HG02885 (cell line): ENCODE data around the gene NGEF.
"Not testable (repeated sequence)": the region's sequence is repeated elsewhere in the genome, so short reads cannot be mapped to it uniquely, and the experiment has no call there.

Experiments
- ATAC-seq: cut with Tn5 transposase; IDR thresholded peaks from one replicate; pipeline ENCODE4 v1.9.1; 2021; ENCODE audit warnings: mild to moderate bottlenecking; ENCODE audit not compliant: unreplicated experiment, poor library complexity

Gene NGEF

DNA sequence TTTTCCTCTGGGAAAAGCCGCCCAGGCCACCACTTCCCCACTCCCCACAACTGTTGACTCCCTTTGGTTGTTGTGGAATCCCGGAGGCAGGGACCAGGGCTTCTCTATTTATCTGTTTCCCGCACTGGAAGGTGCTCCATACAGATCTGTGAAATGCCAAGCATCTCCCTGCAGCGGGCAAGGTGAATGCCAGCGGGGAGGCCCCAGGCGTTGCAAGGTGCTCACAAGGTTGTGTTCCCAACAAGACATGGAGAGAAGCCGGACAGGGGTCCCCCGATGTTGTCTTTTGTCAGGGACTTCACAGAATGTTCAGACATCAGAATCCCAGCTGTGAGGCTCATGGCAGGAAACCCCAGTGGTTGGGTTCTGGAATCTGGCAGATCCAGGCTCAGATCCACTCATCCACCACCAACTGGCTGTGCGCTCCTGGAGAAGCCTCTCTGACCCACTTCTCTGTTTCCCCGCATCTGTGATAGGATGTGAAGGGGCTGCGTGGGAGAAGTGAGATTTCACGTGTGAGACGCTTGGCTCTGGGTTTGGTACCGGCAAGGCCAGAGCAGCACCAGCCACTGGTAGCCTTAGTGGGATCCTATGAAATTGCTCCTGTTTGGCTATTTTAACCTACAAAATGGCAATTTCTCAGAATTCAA lies 10.8 kb upstream of the NGEF start:
- ATAC-seq = no peak

DNA sequence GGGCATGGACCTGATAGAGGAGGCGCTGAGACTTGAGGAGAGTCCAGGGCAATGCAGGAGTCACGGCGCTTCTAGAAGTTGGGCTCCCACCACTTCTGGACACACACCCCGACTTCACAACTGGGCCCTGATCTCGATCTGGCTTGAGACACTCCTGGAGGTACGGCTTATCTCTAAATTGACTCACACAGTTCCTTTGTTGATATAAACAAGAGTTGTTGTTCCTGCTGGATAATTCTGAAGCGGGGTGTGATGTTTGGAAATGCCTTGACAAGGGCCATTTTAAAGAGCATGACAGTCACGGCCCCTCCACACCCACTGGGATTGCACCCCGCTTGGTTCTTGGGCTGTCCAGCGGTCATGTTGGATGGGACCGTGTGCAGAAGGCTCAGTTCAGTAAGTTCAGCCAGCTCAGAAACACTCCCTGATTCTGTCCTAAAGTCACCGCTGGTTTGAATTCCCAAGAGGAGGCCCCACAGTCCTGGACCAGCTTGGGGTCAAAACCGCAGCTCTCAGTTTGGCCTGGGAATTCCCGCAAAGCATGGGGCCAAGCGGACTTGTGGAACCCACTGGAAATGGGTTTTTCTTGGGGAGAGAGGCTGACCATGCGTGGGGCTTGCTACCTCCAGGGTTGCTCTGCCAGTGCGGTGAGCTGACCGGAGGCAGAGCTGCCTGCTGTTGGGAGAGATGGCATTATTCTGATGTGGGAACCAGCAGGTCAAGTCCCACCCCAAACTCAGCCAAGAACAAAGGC lies 10.1 kb upstream of the NGEF start:
- ATAC-seq = no peak

DNA sequence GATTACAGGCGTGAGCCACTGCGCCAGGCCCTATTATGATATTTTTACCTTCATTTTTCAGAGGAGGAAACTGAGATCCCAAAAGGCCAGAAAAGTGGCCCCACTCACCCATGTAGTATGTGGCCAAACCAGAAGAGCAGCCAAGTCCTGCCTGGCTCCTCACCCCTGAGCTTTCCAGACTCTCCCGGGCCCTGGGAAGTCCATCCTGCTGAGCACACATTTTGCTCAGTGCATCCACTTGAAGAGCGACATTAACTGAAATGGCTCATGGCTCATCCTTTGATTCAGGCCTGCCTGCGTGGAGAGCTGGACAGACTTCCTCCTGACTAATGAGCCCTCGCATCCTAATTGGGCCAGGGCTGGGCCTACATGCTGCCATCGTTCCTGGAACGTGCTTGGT lies 9.5 kb upstream of the NGEF start:
- no peak for ATAC-seq

DNA sequence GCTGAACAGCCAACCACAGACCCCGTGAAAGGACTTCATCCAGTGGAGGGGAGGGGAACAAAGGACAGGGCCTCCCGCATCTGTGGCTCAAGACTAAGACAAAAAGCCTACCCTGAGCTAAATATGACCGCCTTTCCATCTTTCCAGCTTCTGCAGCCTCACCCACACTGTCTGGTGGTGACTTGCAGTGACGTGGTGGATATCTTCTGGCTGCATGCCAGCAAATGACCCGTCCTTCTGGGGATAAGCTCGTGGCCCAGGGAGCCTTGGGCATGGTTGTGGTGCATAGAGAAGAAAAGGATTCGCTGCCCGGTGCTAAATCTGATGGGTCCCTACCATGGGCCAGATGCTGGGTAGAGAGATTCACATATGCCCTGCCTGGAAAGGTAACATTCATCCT lies 8.7 kb upstream of the NGEF start:
- ATAC-seq = no peak

DNA sequence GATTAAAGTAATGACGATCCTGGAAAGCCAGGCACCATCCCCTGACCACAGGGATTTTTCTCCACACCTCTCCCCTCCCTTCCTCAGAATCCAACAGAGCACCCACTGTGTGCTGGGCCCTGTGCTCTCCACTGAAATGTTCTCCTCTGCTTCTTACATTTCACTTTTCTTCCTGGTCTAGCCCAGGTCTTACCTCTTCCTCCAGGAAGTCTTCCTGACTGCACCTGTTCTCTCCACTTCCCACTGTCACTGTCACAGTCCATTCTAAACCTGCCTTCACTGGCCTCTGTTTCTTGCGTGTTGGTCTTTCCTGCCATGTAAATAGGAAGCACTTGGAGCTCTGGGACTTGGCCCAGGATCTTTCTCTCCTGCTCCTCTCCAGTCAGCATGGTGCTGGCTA lies 7.4 kb upstream of the NGEF start:
- no peak for ATAC-seq

DNA sequence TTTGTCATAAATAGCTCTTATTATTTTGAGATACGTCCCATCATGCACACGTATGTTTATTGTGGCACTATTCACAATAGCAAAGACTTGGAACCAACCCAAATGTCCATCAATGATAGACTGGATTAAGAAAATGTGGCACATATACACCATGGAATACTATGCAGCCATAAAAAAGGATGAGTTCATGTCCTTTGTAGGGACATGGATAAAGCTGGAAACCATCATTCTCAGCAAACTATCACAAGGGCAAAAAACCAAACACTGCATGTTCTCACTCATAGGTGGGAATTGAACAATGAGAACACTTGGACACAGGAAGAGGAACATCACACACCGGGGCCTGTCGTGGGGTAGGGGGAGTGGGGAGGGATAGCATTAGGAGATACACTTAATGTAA lies 6.6 kb upstream of the NGEF start:
- not testable (repeated sequence) for ATAC-seq

DNA sequence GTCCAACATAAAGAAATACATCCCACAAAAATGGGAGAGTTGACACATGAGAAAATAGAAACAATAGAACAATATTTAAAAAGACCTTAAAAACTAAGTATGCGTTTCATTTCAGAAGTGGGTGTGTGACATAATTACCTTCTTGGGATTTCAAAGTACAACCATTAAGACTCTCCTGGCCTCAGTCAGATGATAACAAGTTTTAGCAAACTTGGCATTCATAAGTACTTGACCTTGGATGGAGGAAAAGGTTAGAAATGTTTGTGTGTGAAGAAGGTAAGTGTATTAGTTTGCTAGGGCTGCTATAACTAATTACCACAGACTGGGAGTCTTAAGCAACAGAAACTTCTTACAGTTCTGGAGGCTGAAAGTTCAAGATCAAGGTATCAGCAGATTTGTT lies 4.9 kb upstream of the NGEF start:
- no peak for ATAC-seq

DNA sequence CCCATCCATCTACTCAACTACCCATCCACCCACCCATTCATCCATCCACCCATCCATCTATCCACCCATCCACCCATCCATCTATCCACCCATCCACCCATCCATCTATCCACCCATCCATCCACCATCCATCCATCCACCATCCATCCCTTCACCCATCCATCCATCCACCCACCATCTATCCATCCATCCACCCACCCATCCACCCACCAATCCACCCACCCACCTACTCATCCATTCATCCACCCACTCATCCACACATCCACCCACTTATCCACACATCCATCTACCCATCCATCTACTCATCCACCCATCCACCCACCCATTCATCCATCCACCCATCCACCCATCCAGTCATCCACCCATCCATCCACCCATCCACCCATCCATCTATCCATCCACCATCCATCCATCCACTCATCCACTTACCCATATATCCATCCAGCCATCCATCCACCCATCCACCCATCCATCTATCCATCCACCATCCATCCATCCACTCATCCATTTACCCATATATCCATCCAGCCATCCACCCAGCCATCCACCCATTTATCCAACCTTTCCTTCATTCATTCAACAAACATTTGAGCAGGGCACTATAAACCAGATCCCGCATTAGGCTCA lies 2.1 kb upstream of the NGEF start:
- no peak for ATAC-seq

DNA sequence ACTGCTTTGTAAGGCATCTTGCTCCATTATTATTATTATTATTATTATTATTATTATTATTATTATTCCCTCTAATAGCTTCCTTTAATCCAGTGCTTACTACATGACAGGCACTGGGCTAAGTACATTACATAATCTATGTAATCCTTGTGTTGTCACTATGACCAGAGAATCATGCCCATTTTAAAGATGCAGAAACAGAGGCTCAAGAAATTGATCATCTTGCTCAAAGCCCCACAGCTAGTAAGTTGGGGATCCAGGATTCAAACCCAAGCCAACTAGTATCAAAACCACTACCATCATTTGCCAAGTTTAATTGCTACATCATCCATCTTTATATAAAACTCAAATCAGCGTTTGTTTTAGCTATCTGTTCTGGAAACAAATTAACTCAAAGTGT lies 594 bp upstream of the NGEF start:
- no peak for ATAC-seq

DNA sequence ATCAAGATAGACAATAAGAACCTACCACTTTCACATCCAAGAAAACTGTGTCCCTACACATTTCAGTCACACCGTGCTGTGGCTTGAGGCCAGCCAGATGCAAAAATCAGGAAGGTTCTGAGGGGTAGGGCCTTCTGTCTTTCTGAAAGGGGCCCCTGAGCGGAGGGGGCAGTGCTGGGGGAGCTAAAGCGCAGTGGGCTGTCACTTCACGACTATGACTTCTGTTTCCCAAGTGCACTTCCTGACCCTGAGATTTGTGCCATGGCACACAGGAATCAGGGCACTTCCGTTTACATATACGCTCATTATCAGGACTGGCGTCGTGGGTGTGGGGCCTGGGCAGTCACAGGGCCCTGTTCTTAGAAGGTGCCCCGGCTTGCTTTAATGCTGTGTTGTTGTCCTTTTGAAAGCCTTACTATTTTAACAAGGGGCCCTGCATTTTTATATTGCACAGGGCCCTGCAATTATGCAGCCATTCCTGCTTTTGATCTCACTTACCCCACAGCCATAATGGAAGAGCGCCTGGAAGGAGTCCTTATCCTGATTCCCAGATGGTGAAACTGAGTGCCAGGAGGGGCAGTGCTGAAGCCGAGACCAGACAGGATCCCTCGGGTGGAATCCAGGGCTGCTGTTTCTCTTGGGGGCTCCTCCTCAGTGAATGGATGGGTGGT lies 620 bp downstream of the NGEF start:
- ATAC-seq = no peak

DNA sequence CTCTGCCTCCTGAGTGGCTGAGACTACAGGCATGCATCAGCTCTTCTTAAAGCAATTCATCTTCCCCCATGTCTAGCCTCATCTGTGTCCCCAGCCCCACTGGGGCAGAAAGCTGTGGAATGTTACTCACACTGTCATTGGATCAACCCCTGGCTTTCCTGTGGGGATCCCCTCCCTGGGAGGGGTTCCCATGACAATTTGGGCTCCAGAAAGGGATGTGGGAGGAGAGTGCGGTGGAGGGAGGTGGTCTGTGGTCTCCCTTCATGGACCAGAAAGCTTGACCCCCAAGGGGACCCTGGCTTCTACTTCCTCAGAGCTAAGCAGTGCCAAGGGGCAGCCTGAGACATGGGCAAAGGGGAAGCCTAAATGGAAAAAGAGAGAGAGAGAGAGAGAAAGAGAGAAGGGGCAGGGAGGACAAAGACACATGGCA lies 1.3 kb downstream of the NGEF start:
- ATAC-seq = no peak

DNA sequence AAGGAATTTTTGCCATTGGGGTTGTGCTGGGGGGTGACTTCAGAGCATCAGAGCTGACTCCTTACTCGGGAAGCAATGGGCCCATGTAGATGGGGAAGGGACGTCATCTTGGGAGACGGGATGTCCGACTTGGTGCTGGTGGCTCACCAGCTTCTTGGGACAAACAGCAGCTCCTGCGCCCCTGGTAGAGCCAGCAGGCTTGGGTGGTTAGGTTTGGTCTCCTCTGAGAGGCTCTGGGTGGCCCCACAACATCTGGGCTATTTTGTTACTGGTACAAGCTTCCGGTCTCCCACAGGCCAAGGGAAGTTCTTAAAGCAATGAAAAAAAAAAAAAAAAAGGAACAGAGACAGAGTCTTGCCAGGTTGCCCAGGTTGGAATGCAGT lies 1.8 kb downstream of the NGEF start:
- no peak for ATAC-seq

DNA sequence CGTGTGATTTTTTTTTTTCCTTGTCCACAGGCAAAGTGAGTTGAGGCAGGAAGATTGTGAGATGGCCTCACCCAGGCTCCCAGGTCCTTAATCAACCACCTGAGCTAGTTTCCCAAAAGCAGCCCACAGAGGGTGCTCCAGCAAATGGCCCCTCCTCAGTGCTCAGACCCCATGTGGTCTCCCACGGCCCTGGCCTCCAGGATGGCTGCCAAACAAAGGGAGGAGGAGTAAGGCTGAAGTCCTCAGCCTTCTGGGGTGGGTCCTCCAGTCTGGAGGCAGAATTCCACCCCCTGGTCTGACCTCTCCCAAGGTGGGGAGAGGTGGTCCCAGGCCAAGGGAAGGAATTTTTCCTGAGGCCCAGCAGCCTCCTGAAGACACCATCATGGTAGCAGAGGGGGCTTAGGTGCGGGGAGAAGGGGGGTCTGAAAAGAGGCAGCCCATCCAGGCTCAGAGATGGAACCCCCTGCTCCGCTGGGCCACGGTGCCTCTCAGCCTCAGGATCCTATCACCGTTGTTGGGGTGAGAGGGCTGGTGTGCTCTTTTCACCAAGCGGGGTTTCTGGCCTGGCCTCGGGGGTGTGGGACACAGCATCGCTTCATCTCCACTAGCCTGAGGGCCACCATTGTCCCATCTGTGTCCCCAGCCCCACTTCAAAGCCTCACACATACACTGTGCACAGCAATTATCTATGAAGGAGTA lies 2.3 kb downstream of the NGEF start:
- ATAC-seq = no peak

DNA sequence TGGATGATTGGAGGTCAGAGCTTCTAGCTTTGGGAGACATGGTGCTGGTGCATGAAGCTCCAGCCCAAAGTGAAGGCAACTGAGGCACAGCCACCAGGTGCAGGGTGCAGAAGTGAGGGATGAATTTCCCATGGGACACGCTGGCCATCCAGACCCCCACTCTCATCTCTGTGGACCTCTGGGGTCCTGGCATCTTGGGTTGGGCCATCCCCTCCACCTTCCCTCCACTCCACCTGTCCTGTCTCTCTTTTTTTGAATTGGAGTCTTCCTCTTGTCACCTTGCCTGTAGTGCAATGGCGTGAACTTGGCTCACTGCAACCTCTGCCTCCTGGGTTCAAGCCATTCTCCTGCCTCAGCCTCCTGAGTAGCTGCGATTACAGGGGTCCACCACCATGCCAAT lies 3.4 kb downstream of the NGEF start:
- no peak for ATAC-seq

DNA sequence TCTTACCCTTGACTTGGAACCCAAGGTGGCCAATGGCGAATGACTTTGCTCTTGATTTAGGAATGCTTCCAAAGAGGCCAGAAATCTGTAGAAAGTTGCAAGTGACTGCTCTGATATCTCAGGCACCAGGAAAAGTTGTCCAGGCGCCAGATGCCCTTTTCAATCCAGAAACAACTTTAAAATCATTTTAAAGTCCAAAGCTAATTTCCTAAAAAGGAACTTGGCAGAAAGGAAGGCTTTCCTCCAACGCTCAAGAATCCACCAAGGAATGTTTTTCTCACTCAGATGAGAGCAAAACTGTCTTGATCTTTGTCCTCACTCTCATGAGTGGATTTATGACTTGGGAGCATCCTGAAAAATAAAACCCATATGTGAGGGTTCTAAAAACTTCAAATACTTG lies 5.3 kb downstream of the NGEF start:
- ATAC-seq = no peak

DNA sequence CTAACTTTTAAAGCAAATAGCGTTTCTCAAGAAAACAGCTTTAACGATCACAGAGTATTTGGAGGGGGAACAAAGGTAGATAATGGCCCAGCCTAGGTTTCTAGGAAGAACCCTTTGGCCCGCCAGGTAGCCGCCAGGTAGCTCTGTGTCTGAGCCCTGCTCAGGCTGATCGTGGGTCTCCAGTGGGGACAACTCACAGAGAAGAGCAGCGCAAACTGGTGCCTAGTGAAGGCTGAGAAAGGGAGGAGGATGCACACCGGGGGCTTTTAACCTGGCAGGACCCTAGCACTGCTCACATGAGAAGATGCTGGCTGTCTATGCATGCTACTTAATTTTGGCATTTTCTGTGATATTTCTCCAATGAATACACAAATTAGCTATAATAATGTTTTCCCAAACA lies 5.8 kb downstream of the NGEF start:
- ATAC-seq = no peak

DNA sequence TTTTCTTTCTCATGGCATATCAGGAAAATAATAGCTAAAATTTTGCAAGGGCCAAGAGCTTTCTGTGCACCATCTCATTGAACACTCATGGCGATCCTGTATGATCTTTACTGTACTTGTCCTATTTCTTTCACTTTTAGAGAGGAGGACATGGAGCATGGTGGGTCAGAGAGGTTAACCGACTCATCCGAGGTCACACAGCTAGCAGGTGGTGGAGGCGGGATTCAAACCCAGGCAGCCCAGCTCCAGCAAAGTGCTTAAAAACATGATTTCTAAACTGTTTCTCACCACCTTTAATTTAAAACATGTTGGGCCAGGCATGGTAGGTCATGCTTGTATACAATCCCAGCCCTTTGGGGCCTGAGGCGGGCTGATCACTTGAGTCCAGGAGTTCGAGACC lies 6.4 kb downstream of the NGEF start:
- no peak for ATAC-seq

DNA sequence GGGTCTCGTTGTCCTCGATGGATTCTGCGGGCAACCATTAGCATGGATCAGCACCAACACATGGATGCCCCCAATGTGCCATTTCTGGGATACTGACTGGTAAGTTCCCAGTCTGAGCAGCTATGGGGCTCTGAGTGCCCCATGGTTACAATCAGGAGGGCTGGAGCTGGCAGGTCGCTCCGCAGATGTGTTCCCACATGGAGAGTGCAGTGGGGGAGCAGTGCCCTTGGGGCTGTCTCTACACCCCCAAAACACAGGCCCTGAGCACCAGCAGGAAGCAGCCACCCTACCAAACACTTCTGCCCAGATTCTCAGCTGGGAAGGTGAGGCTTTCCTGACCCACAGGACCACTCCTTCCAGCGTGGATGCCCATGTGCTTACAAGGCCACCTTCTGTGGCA lies 8.0 kb downstream of the NGEF start:
- ATAC-seq = no peak

DNA sequence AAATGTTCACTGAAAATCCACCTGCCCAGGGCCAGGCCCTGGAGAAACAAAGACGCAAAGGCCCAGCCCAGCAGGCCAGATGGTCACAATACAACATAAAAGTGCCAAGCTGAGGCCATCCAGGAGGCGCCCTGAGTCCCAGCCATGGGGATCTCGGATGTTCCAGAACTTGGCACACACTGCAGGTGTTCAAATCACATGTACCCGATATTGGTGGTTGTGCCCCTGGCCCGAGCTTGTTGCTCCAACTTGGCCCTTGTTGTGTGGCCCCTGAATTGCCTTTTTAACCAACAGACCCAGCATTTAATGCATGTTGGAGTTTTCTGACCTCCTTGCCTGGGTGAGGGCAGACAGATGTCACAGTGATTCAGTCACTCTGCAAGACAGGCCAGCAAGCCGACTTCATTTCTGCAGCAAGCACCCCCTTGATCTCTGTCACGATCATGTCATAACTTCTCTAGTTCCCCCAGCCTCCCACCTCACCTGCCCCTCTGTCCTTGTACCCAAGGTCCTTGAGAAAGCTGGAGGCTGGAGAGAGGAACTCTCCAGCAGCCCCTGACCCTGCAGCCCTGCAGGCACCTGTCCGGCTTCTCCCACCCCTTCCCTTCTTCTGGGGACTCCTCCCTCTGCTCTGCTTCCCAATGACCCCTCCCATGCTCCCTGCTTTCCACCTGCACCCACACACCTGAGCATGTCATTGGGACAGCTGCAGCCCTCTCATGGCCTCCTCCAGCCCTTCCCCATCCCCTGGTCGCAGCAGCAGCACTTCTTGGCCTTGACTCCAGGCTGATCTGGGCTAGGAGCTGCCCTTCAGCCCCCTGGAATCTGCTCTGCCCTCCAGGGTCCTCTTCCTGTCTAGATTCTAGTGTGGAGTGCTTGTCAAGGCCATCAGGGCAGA lies 9.1 kb downstream of the NGEF start:
- ATAC-seq = no peak
